ENCODE measurements around the gene RARG.
"Not testable (repeated sequence)": the region's sequence is repeated elsewhere in the genome, so short reads cannot be mapped to it uniquely, and the experiment has no call there.

The RARG gene

GRCh38 chr12:53173085-53173715 lies 58.8 kb downstream of the RARG start:
- in situ Hi-C loops (cut with MboI; ENCODE audit: low sequenced_read_pairs): no loop called here

GRCh38 chr12:53172352-53172751 lies 59.7 kb downstream of the RARG start:
- in situ Hi-C loops (cut with MboI; ENCODE audit: low sequenced_read_pairs): no loop called here

- in situ Hi-C loops (cut with MboI; ENCODE audit: low sequenced_read_pairs): no loop called here
Observed at GRCh38 chr12:53171725-53172329, 60.2 kb downstream of the RARG start.

- in situ Hi-C loops (cut with MboI; ENCODE audit: low sequenced_read_pairs): no loop called here
Observed at GRCh38 chr12:53170876-53171724, 60.9 kb downstream of the RARG start.

- in situ Hi-C loops (cut with MboI; ENCODE audit: low sequenced_read_pairs): no loop called here
Observed at GRCh38 chr12:53170215-53170614, 61.8 kb downstream of the RARG start.

- in situ Hi-C loops (cut with MboI; ENCODE audit: low sequenced_read_pairs): no loop called here
Observed at GRCh38 chr12:53169644-53170043, 62.4 kb downstream of the RARG start.

- in situ Hi-C loops (cut with MboI; ENCODE audit: low sequenced_read_pairs): no loop called here
Observed at GRCh38 chr12:53166837-53167236, 65.2 kb downstream of the RARG start.

GRCh38 chr12:53163008-53163407 lies 69.0 kb downstream of the RARG start:
- in situ Hi-C loops (cut with MboI; ENCODE audit: low sequenced_read_pairs): not testable (repeated sequence)

GRCh38 chr12:53161119-53161911 lies 70.7 kb downstream of the RARG start:
- in situ Hi-C loops (cut with MboI; ENCODE audit: low sequenced_read_pairs): no loop called here

- in situ Hi-C loops (cut with MboI; ENCODE audit: low sequenced_read_pairs): no loop called here
Observed at GRCh38 chr12:53160673-53161072, 71.3 kb downstream of the RARG start.
